Endodermal cell (in vitro differentiated cells): ENCODE measurements around the gene UGDH. TPM values are rescaled to one million over a fixed set of nuclear protein-coding genes. Genes with fewer than 3 reads are reported as not detected.

Experiments used
- DNase-seq: peaks from one replicate; pipeline ENCODE4 v3.0.0-alpha.2; 2017
- H3K27ac ChIP-seq: 2 replicates; pipeline ENCODE4 v1.5.1; 2013; ENCODE audit warnings: mild to moderate bottlenecking, low read depth, low read length, moderate library complexity
- H3K27me3 ChIP-seq: 2 replicates; pipeline ENCODE4 v1.6.1; 2013; ENCODE audit warnings: mild to moderate bottlenecking, low read length, moderate library complexity; ENCODE audit not compliant: insufficient read depth, control insufficient read depth, poor library complexity, severe bottlenecking
- H3K36me3 ChIP-seq: 2 replicates; pipeline ENCODE4 v1.7.0; 2013; ENCODE audit warnings: mild to moderate bottlenecking, low read length, moderate library complexity; ENCODE audit not compliant: control insufficient read depth, insufficient read depth
- H3K4me1 ChIP-seq: one replicate; pipeline ENCODE4 v1.7.0; 2013; ENCODE audit warnings: low read length; ENCODE audit not compliant: control insufficient read depth, insufficient read depth
- H3K4me3 ChIP-seq: 2 replicates; pipeline ENCODE4 v1.5.1; 2013; ENCODE audit warnings: mild to moderate bottlenecking, low read length, moderate library complexity
- H3K9ac ChIP-seq: 2 replicates; pipeline ENCODE4 v1.6.1; 2013; ENCODE audit warnings: mild to moderate bottlenecking, low read length, moderate library complexity; ENCODE audit not compliant: poor library complexity, severe bottlenecking; ENCODE audit errors: extremely low read depth
- H3K9me3 ChIP-seq: 2 replicates; pipeline ENCODE4 v1.6.1; 2013; ENCODE audit warnings: mild to moderate bottlenecking, low read length, moderate library complexity; ENCODE audit not compliant: control insufficient read depth
- H3K27ac Mint-ChIP-seq: 2 replicates; pipeline ENCODE4 v1.8.0; 2020; ENCODE audit warnings: mixed read lengths
- H3K27me3 Mint-ChIP-seq: 2 replicates; pipeline ENCODE4 v1.8.0; 2021; ENCODE audit warnings: mild to moderate bottlenecking, mixed read lengths; ENCODE audit not compliant: insufficient read depth
- H3K36me3 Mint-ChIP-seq: 2 replicates; pipeline ENCODE4 v1.8.0; 2020; ENCODE audit warnings: low read depth, mixed read lengths
- H3K4me1 Mint-ChIP-seq: 2 replicates; pipeline ENCODE4 v1.8.0; 2020; ENCODE audit warnings: mixed read lengths
- H3K4me3 Mint-ChIP-seq: 2 replicates; pipeline ENCODE4 v1.8.0; 2020; ENCODE audit warnings: mild to moderate bottlenecking, moderate library complexity, mixed read lengths
- H3K9me3 Mint-ChIP-seq: 2 replicates; pipeline ENCODE4 v1.8.0; 2020; ENCODE audit warnings: mild to moderate bottlenecking, mixed read lengths
- CTCF ChIP-seq: fragments of 200-600 bp; sonication (generic); conservative IDR thresholded peaks from 2 replicates; pipeline ENCODE4 v1.5.0; 2021; ENCODE audit warnings: antibody characterized with exemption, mild to moderate bottlenecking
- WGBS, 2 experiments: methylation state at CpG; one replicate each; pipeline versions ENCODE4 v1.1.5 to v1.1.7; 2013; ENCODE audit warnings: missing lambda C conversion rate in 2 of 2, mixed read lengths in 1 of 2; ENCODE audit not compliant: insufficient coverage in 1 of 2, insufficient read length in 1 of 2; 5-methylcytosine and 5-hydroxymethylcytosine counted together
- total RNA-seq, 2 donors: library from RNA; stranded (reverse); fragmentation: NEBNext Ultra II Directional in 1 of 2; extraction: Animal tissue kit (Norgen Biotek cat#: 25700) in 1 of 2; gene quantifications; 2 replicates in 1 of 2; 3 replicates in 1 of 2; pipeline ENCODE4 v1.2.1, GENCODE V29; 2021

The UGDH gene
- total RNA-seq, 2 donors from 2014 or later, result 137 to 141 TPM

GRCh38 chr4:39494354-39494753 lies 32.9 kb downstream of the UGDH start:
- no peak for DNase-seq
- no peak overlapping the region for H3K27ac Mint-ChIP-seq
- H3K36me3 ChIP-seq, result peaks cover 15% of the 10 kb centered on the region
- H3K9ac ChIP-seq, result no peak overlapping the region
- no peaks in the 10 kb centered on the region for H3K9me3 ChIP-seq
- 95% methylated on average over 1 of the region's 1 CpG; no CpG with 5 or more reads in 1 of the 2 experiments for WGBS, 2 experiments
- H3K4me3 ChIP-seq, result no peak overlapping the region
- H3K27me3 Mint-ChIP-seq, result no peaks in the 10 kb centered on the region
- H3K27ac ChIP-seq, result no peak overlapping the region
- H3K36me3 Mint-ChIP-seq, result peaks cover 12% of the 10 kb centered on the region
- H3K27me3 ChIP-seq, result no peaks in the 10 kb centered on the region
- no peaks in the 10 kb centered on the region for H3K9me3 Mint-ChIP-seq
- H3K4me1 ChIP-seq, result no peaks in the 10 kb centered on the region
- no peak for TF ChIP-seq CTCF
- no peaks in the 10 kb centered on the region for H3K4me1 Mint-ChIP-seq
- no peak overlapping the region for H3K4me3 Mint-ChIP-seq

GRCh38 chr4:39490322-39490721 lies 36.9 kb downstream of the UGDH start:
- no peak overlapping the region for H3K9ac ChIP-seq
- no peaks in the 10 kb centered on the region for H3K36me3 Mint-ChIP-seq

GRCh38 chr4:39486221-39486804 lies 40.9 kb downstream of the UGDH start:
- Histone ChIP-seq H3K27ac (no peak overlapping the region), H3K4me3 (no peak overlapping the region), H3K9me3 (no peaks in the 10 kb centered on the region), H3K27me3 (no peaks in the 10 kb centered on the region), H3K4me1 (no peaks in the 10 kb centered on the region), H3K36me3 (no peaks in the 10 kb centered on the region), H3K9ac (no peak overlapping the region)
- Mint-ChIP-seq H3K4me3 (no peak overlapping the region), H3K36me3 (no peaks in the 10 kb centered on the region), H3K9me3 (peaks cover 9% of the 10 kb centered on the region), H3K27me3 (no peaks in the 10 kb centered on the region), H3K4me1 (no peaks in the 10 kb centered on the region), H3K27ac (no peak overlapping the region)
- TF ChIP-seq CTCF, result no peak
- DNase-seq, result no peak
- WGBS, 2 experiments, result 88 to 92% methylated on average over 10 of the region's 10 CpGs

More at GRCh38 chr4:39490322-39490721, 36.9 kb downstream of the UGDH start:
- no peak overlapping the region for H3K27ac ChIP-seq
- H3K27me3 ChIP-seq, result no peaks in the 10 kb centered on the region
- no peaks in the 10 kb centered on the region for H3K9me3 Mint-ChIP-seq
- no peak overlapping the region for H3K4me3 ChIP-seq
- H3K27ac Mint-ChIP-seq, result no peak overlapping the region
- DNase-seq, result no peak
- H3K9me3 ChIP-seq, result no peaks in the 10 kb centered on the region
- H3K36me3 ChIP-seq, result no peaks in the 10 kb centered on the region
- H3K4me3 Mint-ChIP-seq, result no peak overlapping the region
- TF ChIP-seq CTCF, result no peak
- WGBS, 2 experiments, result 92 to 100% methylated on average over 2 of the region's 2 CpGs
- H3K27me3 Mint-ChIP-seq, result no peaks in the 10 kb centered on the region
- no peaks in the 10 kb centered on the region for H3K4me1 ChIP-seq
- H3K4me1 Mint-ChIP-seq, result no peaks in the 10 kb centered on the region
